Duodenal mucosa (tissue), 2 donors: ENCODE data around the gene ZNF692.

Experiments
- H3K27ac ChIP-seq: one replicate; pipeline ENCODE4 v1.7.0; 2013; ENCODE audit warnings: low read depth, low read length
- H3K27me3 ChIP-seq, 2 donors: one replicate each; pipeline ENCODE4 v1.7.0; 2013; ENCODE audit warnings: low read length in 2 of 2, control low read depth in 1 of 2; ENCODE audit not compliant: insufficient read depth in 2 of 2, control insufficient read depth in 1 of 2
- H3K36me3 ChIP-seq, 2 donors: one replicate each; pipeline ENCODE4 v1.7.0; 2013; ENCODE audit warnings: low read length in 2 of 2, control low read depth in 1 of 2; ENCODE audit not compliant: insufficient read depth in 2 of 2, control insufficient read depth in 1 of 2
- H3K4me1 ChIP-seq, 2 donors: one replicate each; pipeline ENCODE4 v1.7.0; 2013; ENCODE audit warnings: low read length in 2 of 2, control low read depth in 1 of 2; ENCODE audit not compliant: insufficient read depth in 2 of 2, control insufficient read depth in 1 of 2
- H3K4me3 ChIP-seq, 2 donors: one replicate each; pipeline ENCODE4 v1.7.0; 2013; ENCODE audit warnings: low read length in 2 of 2, low read depth in 1 of 2
- H3K9ac ChIP-seq, 2 donors: one replicate each; pipeline ENCODE4 v1.7.0; 2013; ENCODE audit warnings: low read length in 2 of 2, low read depth in 1 of 2
- H3K9me3 ChIP-seq, 2 donors: one replicate each; pipeline ENCODE4 v1.7.0; 2013; ENCODE audit warnings: low read length in 2 of 2, control low read depth in 1 of 2; ENCODE audit not compliant: control insufficient read depth in 1 of 2

ZNF692 gene

GRCh38 chr1:248849152-248849551 lies 9.7 kb downstream of the ZNF692 start:
- H3K4me3 ChIP-seq, result no peak overlapping the region
- H3K9ac ChIP-seq, result no peak overlapping the region
- no peak overlapping the region for H3K27ac ChIP-seq
- no peaks in the 10 kb centered on the region for H3K4me1 ChIP-seq
- no peaks in the 10 kb centered on the region for H3K27me3 ChIP-seq
- no peaks in the 10 kb centered on the region for H3K9me3 ChIP-seq
- H3K36me3 ChIP-seq, result peaks cover 21 to 75% of the 10 kb centered on the region in 2 donors

GRCh38 chr1:248848602-248849001 lies 10.3 kb downstream of the ZNF692 start:
- no peaks in the 10 kb centered on the region for H3K4me1 ChIP-seq
- no peak overlapping the region for H3K9ac ChIP-seq
- H3K36me3 ChIP-seq, result peaks cover 21 to 70% of the 10 kb centered on the region in 2 donors
- no peaks in the 10 kb centered on the region for H3K9me3 ChIP-seq
- H3K27me3 ChIP-seq, result no peaks in the 10 kb centered on the region
- H3K27ac ChIP-seq, result no peak overlapping the region
- no peak overlapping the region for H3K4me3 ChIP-seq

- no peak overlapping the region for H3K4me3 ChIP-seq
- peaks cover 21 to 69% of the 10 kb centered on the region in 2 donors for H3K36me3 ChIP-seq
Observed at GRCh38 chr1:248847956-248848561, 10.8 kb downstream of the ZNF692 start.

GRCh38 chr1:248847181-248847955 lies 11.5 kb downstream of the ZNF692 start:
- peaks cover 21 to 74% of the 10 kb centered on the region in 2 donors for H3K36me3 ChIP-seq
- H3K27ac ChIP-seq, result no peak overlapping the region
- H3K9me3 ChIP-seq, result no peaks in the 10 kb centered on the region

More at GRCh38 chr1:248847956-248848561, 10.8 kb downstream of the ZNF692 start:
- H3K27me3 ChIP-seq, result no peaks in the 10 kb centered on the region
- no peak overlapping the region for H3K9ac ChIP-seq
- no peaks in the 10 kb centered on the region for H3K4me1 ChIP-seq
- H3K27ac ChIP-seq, result no peak overlapping the region
- H3K9me3 ChIP-seq, result no peaks in the 10 kb centered on the region

GRCh38 chr1:248844526-248844925 lies 14.4 kb downstream of the ZNF692 start:
- no peaks in the 10 kb centered on the region for H3K9me3 ChIP-seq
- peaks cover 0 to 19% of the 10 kb centered on the region in 2 donors for H3K4me1 ChIP-seq
- peaks cover 14 to 60% of the 10 kb centered on the region in 2 donors for H3K36me3 ChIP-seq
- H3K27me3 ChIP-seq, result no peaks in the 10 kb centered on the region
- no peak overlapping the region for H3K27ac ChIP-seq
- H3K4me3 ChIP-seq, result no peak overlapping the region
- H3K9ac ChIP-seq, result no peak overlapping the region

More at GRCh38 chr1:248847181-248847955, 11.5 kb downstream of the ZNF692 start:
- H3K4me1 ChIP-seq, result no peaks in the 10 kb centered on the region
- no peak overlapping the region for H3K9ac ChIP-seq
- H3K4me3 ChIP-seq, result no peak overlapping the region
- H3K27me3 ChIP-seq, result no peaks in the 10 kb centered on the region

- H3K9ac ChIP-seq, result no peak overlapping the region
- H3K9me3 ChIP-seq, result no peaks in the 10 kb centered on the region
- no peak overlapping the region for H3K4me3 ChIP-seq
- H3K36me3 ChIP-seq, result peaks cover 6 to 52% of the 10 kb centered on the region in 2 donors
- no peak overlapping the region for H3K27ac ChIP-seq
- H3K27me3 ChIP-seq, result no peaks in the 10 kb centered on the region
- peaks cover 0 to 26% of the 10 kb centered on the region in 2 donors for H3K4me1 ChIP-seq
Observed at GRCh38 chr1:248843687-248844086, 15.2 kb downstream of the ZNF692 start.

- Histone ChIP-seq H3K9ac (no peak overlapping the region), H3K36me3 (peaks cover 2 to 43% of the 10 kb centered on the region in 2 donors), H3K27me3 (no peaks in the 10 kb centered on the region), H3K9me3 (no peaks in the 10 kb centered on the region), H3K4me3 (no peak overlapping the region), H3K4me1 (peaks cover 0 to 26% of the 10 kb centered on the region in 2 donors), H3K27ac (no peak overlapping the region)
Observed at GRCh38 chr1:248842781-248843331, 16.0 kb downstream of the ZNF692 start.

GRCh38 chr1:248841702-248842395 lies 17.0 kb downstream of the ZNF692 start:
- Histone ChIP-seq H3K27ac (no peak overlapping the region), H3K9me3 (no peaks in the 10 kb centered on the region), H3K4me3 (no peak overlapping the region), H3K9ac (no peak overlapping the region), H3K36me3 (peaks cover 0 to 35% of the 10 kb centered on the region in 2 donors), H3K27me3 (no peaks in the 10 kb centered on the region), H3K4me1 (peaks cover 6 to 34% of the 10 kb centered on the region in 2 donors)

- Histone ChIP-seq H3K4me1 (peaks cover 6 to 34% of the 10 kb centered on the region in 2 donors), H3K27me3 (no peaks in the 10 kb centered on the region), H3K9ac (no peak overlapping the region), H3K9me3 (no peaks in the 10 kb centered on the region), H3K27ac (no peak overlapping the region), H3K36me3 (peaks cover 0 to 26% of the 10 kb centered on the region in 2 donors), H3K4me3 (no peak overlapping the region)
Observed at GRCh38 chr1:248840946-248841345, 17.9 kb downstream of the ZNF692 start.

GRCh38 chr1:248839168-248839555 lies 19.7 kb downstream of the ZNF692 start:
- Histone ChIP-seq H3K27me3 (no peaks in the 10 kb centered on the region), H3K27ac (peak overlapping the region; percentile 100), H3K9me3 (no peaks in the 10 kb centered on the region), H3K9ac (peak overlapping the region; percentile 92 to 99), H3K36me3 (peaks cover 0 to 8% of the 10 kb centered on the region in 2 donors), H3K4me1 (peaks cover 6 to 34% of the 10 kb centered on the region in 2 donors), H3K4me3 (peak overlapping the region; percentile 83 to 91)
